ENCODE measurements around the gene COL17A1.

The COL17A1 gene

DNA sequence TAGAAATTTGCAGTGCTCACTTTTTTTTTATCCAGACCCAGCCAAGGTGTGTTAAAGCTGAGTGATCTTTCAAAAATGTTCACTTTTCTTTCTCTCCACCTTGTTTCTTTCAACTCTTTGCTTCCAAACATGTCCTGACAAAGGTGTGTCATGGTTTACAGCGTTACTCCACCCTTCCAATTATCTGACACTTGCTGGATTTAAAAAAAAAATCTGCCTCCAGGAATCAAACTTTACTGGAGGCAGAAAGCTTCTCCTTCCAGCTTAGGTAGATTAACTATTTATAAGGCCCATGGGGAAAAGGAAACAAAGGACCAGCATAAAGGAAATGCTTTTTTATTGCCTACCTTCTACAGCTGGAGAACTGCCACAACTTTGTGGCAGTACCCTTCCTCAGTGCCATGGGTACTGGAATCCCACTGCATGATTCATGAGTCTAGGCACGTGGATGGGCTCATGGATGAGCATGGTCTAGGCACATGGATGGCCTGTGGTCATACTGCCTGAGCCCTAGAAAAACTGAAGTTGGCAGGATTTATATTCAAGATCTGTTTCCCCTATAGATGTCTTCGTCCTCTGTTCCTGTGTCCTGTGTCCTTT, at the start of gene COL17A1:
COL17A1 (minus strand) TSS at position 80 of the 600 bp plus-strand sequence. CDS start 5,207 bp downstream, outside the sequence.
- Mint-ChIP-seq H3K27ac (no peak within 1 kb of the TSS), H3K27me3 (no peaks in the 10 kb centered on the region)

DNA sequence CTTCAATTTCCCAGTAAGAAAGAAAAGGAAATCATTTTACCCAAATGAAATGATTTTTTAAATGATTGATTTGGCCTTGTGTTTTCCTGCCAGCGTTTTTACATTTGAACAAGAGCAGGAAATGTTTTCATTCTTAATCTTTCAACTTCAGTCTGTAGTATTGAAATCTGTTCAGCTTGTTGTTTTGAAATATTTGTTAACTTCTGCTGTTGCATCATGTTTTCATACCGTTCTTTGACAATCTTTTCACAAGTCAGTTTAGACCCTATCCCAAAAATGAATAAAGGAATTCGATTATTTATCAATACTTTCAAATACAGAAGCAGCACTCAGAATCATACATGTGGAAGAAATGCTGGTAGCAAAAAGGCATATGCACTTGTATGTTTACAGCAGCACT, 44.4 kb upstream of the COL17A1 start:
- peaks cover 15% of the 10 kb centered on the region for H3K4me1 Mint-ChIP-seq (ENCODE audit: low read depth)
- peaks cover 22% of the 10 kb centered on the region for H3K27me3 Mint-ChIP-seq
- no peaks in the 10 kb centered on the region for H3K9me3 Mint-ChIP-seq
- H3K36me3 Mint-ChIP-seq (ENCODE audit: low read depth), result peaks cover 11% of the 10 kb centered on the region
- H3K4me3 Mint-ChIP-seq, result no peak overlapping the region
- H3K27ac Mint-ChIP-seq, result no peak overlapping the region

More for the DNA sequence above, at the start of gene COL17A1:
- Mint-ChIP-seq H3K9me3 (no peaks in the 10 kb centered on the region), H3K4me1 (ENCODE audit: low read depth) (peaks cover 4% of the 10 kb centered on the region), H3K4me3 (no peak within 1 kb of the TSS), H3K36me3 (ENCODE audit: low read depth) (no peaks in the 10 kb centered on the region)

DNA sequence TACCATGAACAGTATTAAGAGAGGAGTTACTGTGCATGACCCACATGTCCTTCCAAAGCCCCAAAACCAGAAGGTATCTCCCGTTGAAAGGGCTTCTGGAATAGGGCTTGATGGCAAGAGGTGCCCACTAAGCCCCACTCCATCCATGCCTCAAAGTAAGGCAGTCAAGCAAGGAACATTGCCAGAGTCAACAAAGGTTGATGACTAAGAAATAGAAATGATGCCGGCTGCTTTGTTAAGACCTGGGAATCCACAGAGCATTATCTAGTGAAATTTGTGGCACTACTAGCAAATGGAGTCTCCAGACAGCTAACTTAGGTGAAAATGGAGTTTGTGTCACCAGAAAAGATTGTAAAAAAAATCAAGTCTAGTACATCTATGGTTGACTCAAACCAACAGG, 42.5 kb upstream of the COL17A1 start:
- H3K4me1 Mint-ChIP-seq (ENCODE audit: low read depth), result peaks cover 26% of the 10 kb centered on the region
- peaks cover 19% of the 10 kb centered on the region for H3K36me3 Mint-ChIP-seq (ENCODE audit: low read depth)
- no peaks in the 10 kb centered on the region for H3K9me3 Mint-ChIP-seq
- no peak overlapping the region for H3K4me3 Mint-ChIP-seq
- no peak overlapping the region for H3K27ac Mint-ChIP-seq
- H3K27me3 Mint-ChIP-seq, result peaks cover 8% of the 10 kb centered on the region

- H3K9me3 Mint-ChIP-seq, result no peaks in the 10 kb centered on the region
- H3K27ac Mint-ChIP-seq, result peak overlapping the region; percentile 62
- peaks cover 34% of the 10 kb centered on the region for H3K4me1 Mint-ChIP-seq (ENCODE audit: low read depth)
- H3K36me3 Mint-ChIP-seq (ENCODE audit: low read depth), result peaks cover 19% of the 10 kb centered on the region
- H3K27me3 Mint-ChIP-seq, result no peaks in the 10 kb centered on the region
- H3K4me3 Mint-ChIP-seq, result no peak overlapping the region
These were observed 41.7 kb upstream of the COL17A1 start for GRCh38 chr10:104127411-104127810.

GRCh38 chr10:104123397-104123796, 37.7 kb upstream of the COL17A1 start:
- no peaks in the 10 kb centered on the region for H3K27me3 Mint-ChIP-seq
- H3K9me3 Mint-ChIP-seq, result no peaks in the 10 kb centered on the region
- peaks cover 51% of the 10 kb centered on the region for H3K4me1 Mint-ChIP-seq (ENCODE audit: low read depth)
- H3K36me3 Mint-ChIP-seq (ENCODE audit: low read depth), result peaks cover 19% of the 10 kb centered on the region
- H3K27ac Mint-ChIP-seq, result no peak overlapping the region
- peak overlapping the region; percentile 86 for H3K4me3 Mint-ChIP-seq

- no peaks in the 10 kb centered on the region for H3K9me3 Mint-ChIP-seq
- H3K4me3 Mint-ChIP-seq, result peak overlapping the region; percentile 86
- H3K27me3 Mint-ChIP-seq, result no peaks in the 10 kb centered on the region
- H3K27ac Mint-ChIP-seq, result peak overlapping the region; percentile 93
- peaks cover 19% of the 10 kb centered on the region for H3K36me3 Mint-ChIP-seq (ENCODE audit: low read depth)
- H3K4me1 Mint-ChIP-seq (ENCODE audit: low read depth), result peaks cover 57% of the 10 kb centered on the region
These were observed 36.8 kb upstream of the COL17A1 start for GRCh38 chr10:104122225-104123107.

DNA sequence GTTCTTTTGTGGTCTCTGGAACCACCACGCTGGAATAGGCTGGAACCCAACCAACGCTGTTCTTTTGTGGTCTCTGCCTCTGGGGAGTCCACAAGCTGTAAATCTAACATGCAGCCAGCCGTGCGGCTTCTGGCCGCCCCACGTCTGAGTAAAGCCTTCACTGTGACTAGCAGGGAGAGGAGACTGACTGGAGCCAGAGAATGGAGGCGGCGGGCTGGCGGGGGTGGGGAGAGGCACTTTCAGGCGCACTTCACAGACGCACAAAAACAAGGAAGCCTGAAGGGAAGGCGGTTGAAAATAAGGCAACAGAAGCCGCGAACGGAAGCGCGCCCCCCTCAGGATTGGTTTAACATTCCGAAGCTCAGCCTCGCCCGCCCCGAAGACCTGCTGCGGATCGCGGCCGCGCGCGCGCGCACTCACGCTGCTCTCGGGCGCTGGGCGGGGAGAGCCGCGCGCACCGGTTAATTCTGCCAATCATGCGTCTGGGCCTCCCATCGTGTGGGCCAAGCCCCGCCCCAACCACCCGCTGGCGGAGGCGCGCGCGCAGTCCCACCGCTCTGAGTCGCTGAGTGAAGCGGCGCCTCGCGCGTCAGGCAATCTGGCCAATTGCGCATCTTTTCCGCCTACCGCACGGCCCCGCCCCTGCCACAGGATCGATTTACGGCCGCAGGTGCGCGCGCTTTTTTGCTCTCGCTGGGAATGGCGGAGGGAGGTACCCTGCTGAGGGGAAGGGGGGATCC, 36.0 kb upstream of the COL17A1 start, which contains the start of gene SFR1:
SFR1 (plus strand) TSS at position 687 of the 740 bp plus-strand sequence; CDS start at position 700, 13 bp downstream.
- peaks cover 19% of the 10 kb centered on the region for H3K36me3 Mint-ChIP-seq (ENCODE audit: low read depth)
- no peaks in the 10 kb centered on the region for H3K9me3 Mint-ChIP-seq
- H3K27ac Mint-ChIP-seq, result peak within 1 kb of the TSS; percentile 96

DNA sequence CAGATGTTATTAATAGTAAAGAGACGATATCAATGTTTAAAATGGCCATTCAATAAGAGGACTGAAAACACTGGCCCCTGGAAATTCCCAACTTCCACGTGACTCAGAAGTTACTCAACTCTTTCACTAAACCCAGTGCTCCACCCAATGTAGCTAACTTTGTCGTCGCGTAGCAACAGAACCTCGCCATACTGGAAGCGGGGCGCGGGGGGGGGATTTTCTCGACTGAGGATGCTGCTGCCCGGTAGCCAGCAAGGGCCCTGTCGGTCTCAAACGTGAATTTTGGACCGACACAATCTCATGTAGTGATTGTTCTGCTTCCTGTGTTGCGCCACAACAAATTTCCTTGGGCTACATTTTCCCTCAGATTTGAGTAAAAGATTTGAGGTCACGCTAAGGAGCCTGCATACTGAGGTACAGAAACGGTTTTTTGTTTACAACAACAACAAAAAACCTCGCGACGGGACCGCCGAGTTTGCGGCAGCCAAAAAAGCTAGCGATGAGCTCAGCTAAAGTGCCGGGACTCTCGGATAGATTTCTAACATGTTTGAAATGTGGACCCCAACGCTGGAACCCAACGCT, 35.3 kb upstream of the COL17A1 start:
- H3K9me3 Mint-ChIP-seq, result no peaks in the 10 kb centered on the region

More for the DNA sequence above, 36.0 kb upstream of the COL17A1 start, which contains the start of gene SFR1:
- peaks cover 55% of the 10 kb centered on the region for H3K4me1 Mint-ChIP-seq (ENCODE audit: low read depth)
- no peaks in the 10 kb centered on the region for H3K27me3 Mint-ChIP-seq
- peak within 1 kb of the TSS; percentile 86 for H3K4me3 Mint-ChIP-seq

GRCh38 chr10:104120512-104120902, 34.8 kb upstream of the COL17A1 start:
- Mint-ChIP-seq H3K4me3 (peak overlapping the region; percentile 86), H3K27me3 (no peaks in the 10 kb centered on the region), H3K9me3 (no peaks in the 10 kb centered on the region), H3K4me1 (ENCODE audit: low read depth) (peaks cover 57% of the 10 kb centered on the region), H3K27ac (peak overlapping the region; percentile 96), H3K36me3 (ENCODE audit: low read depth) (peaks cover 12% of the 10 kb centered on the region)

More for the DNA sequence above, 35.3 kb upstream of the COL17A1 start:
- Mint-ChIP-seq H3K4me1 (ENCODE audit: low read depth) (peaks cover 57% of the 10 kb centered on the region), H3K27me3 (no peaks in the 10 kb centered on the region), H3K4me3 (peak overlapping the region; percentile 86), H3K36me3 (ENCODE audit: low read depth) (peaks cover 14% of the 10 kb centered on the region), H3K27ac (peak overlapping the region; percentile 96)

- peaks cover 52% of the 10 kb centered on the region for H3K4me1 Mint-ChIP-seq (ENCODE audit: low read depth)
- peaks cover 8% of the 10 kb centered on the region for H3K36me3 Mint-ChIP-seq (ENCODE audit: low read depth)
- no peaks in the 10 kb centered on the region for H3K27me3 Mint-ChIP-seq
- peak overlapping the region; percentile 96 for H3K27ac Mint-ChIP-seq
- no peak overlapping the region for H3K4me3 Mint-ChIP-seq
- H3K9me3 Mint-ChIP-seq, result no peaks in the 10 kb centered on the region
These were observed 34.3 kb upstream of the COL17A1 start for GRCh38 chr10:104119996-104120395.

DNA sequence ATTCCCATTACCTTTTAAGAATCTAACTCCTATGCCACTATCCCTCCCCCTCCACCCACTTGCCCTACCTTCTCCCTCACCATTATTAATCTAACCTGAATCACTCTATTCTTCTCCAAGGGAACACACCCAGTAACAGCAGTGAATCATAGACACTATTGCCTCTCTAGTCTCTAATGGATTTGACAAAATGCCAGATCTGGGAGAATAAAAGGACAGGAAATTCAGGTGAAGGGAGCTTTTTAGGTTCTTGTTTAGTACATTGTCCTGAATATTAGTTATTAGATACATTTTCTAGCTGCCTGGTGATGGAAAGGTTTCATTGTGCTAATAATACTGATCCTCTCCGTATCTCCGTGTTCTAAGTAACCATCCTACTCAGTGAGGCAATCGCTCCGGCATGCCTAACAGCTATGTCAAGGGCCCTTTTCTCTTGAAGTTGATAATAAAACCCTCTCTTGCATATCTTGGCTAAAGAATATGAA, 32.2 kb upstream of the COL17A1 start:
- Mint-ChIP-seq H3K27ac (no peak overlapping the region), H3K27me3 (no peaks in the 10 kb centered on the region), H3K4me3 (no peak overlapping the region), H3K36me3 (ENCODE audit: low read depth) (no peaks in the 10 kb centered on the region), H3K4me1 (ENCODE audit: low read depth) (peaks cover 42% of the 10 kb centered on the region), H3K9me3 (no peaks in the 10 kb centered on the region)

DNA sequence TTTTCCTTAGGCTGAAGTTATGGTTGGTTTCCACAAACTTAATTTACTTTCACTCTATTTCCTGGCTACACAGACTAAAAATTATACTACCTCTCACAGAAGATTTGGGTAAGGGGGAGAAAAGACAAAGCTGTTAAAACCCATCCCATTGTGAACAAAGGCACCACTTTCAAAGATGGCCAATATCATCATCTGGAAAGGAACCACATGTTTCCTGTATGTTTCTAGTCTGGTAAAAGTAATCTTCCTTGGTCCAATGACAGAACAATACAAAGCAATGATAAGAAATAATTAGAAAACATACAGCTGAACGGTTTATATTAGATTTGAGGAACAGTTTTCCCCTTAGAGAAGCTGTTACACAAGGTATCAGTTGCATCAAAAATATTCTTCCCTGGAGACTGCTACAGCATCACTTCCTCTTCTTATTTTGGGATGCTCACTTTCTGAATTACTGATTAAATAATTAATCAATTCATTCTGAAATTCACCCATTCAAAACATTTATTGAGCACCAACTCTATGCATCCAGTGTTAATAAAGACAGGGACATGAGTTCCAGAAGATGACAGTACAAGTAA, 27.8 kb upstream of the COL17A1 start:
- H3K36me3 Mint-ChIP-seq (ENCODE audit: low read depth), result no peaks in the 10 kb centered on the region
- H3K27ac Mint-ChIP-seq, result no peak overlapping the region
- no peaks in the 10 kb centered on the region for H3K9me3 Mint-ChIP-seq
- peaks cover 9% of the 10 kb centered on the region for H3K27me3 Mint-ChIP-seq
- H3K4me3 Mint-ChIP-seq, result no peak overlapping the region
- peaks cover 33% of the 10 kb centered on the region for H3K4me1 Mint-ChIP-seq (ENCODE audit: low read depth)

DNA sequence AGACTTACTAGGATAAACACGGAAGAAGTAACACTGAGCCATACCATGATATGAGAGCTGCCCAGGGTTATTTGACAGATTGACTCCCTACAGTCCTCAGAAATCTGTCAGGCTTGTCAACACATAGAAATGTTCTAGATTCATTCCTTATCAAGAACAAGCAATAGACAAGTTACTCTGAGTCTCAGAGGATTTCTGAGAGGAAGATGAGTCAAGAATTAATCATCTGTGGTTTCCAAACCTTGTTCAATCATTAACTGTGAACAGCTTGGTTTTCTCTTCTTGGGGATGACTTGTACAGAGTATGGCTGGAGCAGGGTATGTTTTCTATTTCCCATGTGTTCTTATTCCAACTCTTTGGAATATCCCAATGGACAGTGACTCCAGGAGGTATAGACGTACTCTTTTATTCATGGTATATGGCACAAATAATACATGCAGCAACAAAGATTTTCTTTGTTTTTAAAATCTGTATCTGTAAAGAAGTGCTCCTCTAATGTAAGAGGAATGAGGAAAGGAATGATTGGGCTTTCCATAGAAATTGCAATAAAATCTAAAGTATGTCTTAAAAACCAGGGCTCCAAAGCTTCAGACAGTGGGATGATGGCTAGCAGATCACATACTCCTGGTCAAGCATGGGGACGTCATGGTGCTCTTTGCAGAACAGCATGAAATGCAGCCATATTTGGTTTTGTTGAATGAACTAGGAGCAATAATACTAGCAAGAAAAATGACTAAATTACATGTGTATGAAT, 24.4 kb upstream of the COL17A1 start:
- Mint-ChIP-seq H3K27me3 (peaks cover 9% of the 10 kb centered on the region), H3K4me3 (no peak overlapping the region), H3K4me1 (ENCODE audit: low read depth) (peaks cover 17% of the 10 kb centered on the region), H3K9me3 (no peaks in the 10 kb centered on the region), H3K36me3 (ENCODE audit: low read depth) (no peaks in the 10 kb centered on the region), H3K27ac (no peak overlapping the region)
